DMS 273 (cell line): ENCODE data around the gene DNAH5.
"Not testable (repeated sequence)": the region's sequence is repeated elsewhere in the genome, so short reads cannot be mapped to it uniquely, and the experiment has no call there.

Experiments used
- DNase-seq: peaks from one replicate; lab custom pipeline; 2025; ENCODE audit not compliant: unreplicated experiment; lab: John Stamatoyannopoulos, UW

The DNAH5 gene, protein sequence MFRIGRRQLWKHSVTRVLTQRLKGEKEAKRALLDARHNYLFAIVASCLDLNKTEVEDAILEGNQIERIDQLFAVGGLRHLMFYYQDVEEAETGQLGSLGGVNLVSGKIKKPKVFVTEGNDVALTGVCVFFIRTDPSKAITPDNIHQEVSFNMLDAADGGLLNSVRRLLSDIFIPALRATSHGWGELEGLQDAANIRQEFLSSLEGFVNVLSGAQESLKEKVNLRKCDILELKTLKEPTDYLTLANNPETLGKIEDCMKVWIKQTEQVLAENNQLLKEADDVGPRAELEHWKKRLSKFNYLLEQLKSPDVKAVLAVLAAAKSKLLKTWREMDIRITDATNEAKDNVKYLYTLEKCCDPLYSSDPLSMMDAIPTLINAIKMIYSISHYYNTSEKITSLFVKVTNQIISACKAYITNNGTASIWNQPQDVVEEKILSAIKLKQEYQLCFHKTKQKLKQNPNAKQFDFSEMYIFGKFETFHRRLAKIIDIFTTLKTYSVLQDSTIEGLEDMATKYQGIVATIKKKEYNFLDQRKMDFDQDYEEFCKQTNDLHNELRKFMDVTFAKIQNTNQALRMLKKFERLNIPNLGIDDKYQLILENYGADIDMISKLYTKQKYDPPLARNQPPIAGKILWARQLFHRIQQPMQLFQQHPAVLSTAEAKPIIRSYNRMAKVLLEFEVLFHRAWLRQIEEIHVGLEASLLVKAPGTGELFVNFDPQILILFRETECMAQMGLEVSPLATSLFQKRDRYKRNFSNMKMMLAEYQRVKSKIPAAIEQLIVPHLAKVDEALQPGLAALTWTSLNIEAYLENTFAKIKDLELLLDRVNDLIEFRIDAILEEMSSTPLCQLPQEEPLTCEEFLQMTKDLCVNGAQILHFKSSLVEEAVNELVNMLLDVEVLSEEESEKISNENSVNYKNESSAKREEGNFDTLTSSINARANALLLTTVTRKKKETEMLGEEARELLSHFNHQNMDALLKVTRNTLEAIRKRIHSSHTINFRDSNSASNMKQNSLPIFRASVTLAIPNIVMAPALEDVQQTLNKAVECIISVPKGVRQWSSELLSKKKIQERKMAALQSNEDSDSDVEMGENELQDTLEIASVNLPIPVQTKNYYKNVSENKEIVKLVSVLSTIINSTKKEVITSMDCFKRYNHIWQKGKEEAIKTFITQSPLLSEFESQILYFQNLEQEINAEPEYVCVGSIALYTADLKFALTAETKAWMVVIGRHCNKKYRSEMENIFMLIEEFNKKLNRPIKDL (N-terminal part only)

DNA sequence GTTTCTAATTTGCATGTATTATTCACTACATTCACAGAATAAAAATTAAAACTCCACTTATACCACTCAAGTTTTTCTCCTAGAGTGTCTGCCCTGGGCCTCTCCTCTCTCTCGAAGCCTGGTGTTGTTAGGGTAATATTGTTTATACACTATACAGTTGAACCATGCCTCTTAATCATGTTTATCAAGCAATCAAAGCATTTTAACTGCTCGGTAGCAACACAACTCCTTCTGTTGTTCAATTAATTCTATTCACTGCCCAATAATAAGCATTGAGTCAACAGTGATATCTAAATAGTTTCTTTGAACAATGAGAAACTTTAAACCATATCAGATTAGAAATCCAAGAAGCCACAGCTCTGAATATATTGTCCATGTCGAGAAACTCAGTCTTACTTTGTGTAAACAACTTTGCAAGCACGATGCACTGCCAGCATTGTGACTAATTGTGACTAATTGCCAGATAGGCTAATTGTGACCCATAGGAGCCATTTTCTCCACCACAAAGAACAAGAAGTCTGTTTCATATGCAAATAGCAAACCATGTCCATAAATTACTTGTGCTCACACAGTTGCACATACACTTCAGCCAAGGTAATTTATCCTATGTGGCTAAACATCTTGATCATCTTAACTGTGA lies at the start of gene DNAH5:
Gene DNAH5, minus strand, starts transcription at position 129 of the 640 bp plus-strand sequence. CDS start 250 bp downstream, outside the sequence.
- no peak for DNase-seq

DNA sequence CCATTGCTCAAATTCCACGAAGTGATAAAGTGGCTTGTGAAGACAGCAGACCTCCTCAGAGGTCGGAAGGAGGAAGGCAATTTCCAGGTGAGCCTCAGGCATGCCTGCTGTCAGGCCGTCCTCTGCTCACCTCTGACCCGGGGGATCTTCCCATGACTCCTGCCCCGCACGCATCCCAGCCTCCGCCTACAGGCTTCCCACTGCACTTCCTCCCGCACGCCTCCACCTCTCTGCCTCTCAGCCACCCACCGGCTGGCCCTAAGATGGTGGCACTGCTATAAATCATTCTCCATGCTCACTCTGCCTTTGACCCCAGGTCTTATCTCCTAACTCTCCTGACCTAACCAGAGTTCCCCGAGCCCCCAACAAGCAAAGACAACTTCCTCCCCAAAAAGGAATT lies 49.4 kb upstream of the DNAH5 start:
- no peak for DNase-seq

DNA sequence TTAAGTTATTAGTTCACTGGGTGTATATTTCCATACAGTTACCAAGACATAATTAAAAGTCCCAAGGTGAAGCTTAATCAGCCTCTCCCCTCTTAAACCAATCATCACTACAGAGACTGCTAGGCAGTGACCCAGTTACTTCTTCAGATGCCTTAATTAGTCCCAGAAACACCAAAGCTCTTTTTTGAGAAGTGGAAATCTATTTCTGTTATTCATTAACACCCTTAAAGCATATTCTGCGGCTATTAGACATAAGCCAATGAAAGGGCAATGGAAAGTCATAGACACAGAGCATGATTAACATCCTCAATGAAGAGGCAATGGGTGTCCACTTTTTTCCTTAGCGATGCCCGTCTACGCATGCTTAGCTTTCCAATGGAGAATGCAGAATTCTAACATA lies 48.3 kb upstream of the DNAH5 start:
- DNase-seq, result no peak

DNA sequence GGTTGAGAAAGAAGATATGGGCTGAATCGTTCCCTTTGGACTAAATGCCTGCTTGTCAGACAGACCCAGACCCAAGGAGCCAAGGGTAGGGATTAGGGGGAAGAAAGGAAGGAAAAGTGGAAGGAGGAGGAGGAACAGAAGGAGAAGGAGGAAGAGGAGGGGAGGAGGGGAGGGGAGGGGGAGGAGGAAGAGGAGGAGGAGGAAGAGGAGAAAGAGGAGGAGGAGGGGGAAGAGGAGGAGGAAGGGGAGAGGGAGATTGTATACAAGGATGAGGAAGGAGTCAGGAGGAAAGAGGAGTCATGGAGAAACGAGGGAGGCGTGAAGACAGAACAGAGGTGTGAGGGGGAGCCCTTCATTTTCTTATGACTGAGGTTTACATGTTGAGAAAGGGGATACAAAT lies 46.9 kb upstream of the DNAH5 start:
- DNase-seq, result no peak

DNA sequence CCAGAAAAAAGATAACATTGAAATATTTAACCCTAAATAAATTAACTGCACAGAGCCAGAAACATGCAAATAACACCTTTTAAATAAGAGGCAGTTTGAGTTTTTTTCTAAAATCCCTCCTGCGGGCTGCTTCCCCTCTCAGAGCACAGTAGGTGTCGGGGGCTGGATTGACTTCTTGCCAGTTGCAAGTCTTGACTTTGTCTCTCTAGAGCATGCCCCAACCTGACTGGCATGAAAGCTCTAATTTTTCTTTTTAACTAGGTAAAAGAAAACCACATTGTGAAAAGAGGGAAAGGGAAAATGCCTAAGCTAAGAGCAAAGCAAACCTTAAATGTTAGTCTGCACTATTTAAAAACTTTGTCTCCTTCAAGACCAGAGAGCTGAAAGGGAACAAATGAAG lies 46.4 kb upstream of the DNAH5 start:
- no peak for DNase-seq

DNA sequence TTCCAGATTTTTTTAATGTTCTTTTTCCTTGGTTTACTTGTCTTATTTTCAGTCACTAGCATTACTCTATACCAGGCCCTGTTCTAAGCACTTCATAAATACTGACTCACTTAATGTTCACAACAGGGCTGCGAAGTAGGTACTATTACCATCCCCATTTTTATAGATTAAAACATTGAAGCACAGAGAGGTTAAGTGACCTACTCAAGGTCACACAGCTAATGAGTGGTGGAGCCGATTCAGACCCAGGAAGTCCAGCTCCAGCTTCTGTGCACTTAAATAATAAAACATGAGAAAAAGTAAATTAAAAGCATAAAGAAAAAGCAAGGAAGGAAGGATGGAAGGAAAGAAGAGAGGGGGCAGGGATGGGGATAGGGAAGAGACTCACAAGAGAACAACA lies 45.3 kb upstream of the DNAH5 start:
- no peak for DNase-seq

DNA sequence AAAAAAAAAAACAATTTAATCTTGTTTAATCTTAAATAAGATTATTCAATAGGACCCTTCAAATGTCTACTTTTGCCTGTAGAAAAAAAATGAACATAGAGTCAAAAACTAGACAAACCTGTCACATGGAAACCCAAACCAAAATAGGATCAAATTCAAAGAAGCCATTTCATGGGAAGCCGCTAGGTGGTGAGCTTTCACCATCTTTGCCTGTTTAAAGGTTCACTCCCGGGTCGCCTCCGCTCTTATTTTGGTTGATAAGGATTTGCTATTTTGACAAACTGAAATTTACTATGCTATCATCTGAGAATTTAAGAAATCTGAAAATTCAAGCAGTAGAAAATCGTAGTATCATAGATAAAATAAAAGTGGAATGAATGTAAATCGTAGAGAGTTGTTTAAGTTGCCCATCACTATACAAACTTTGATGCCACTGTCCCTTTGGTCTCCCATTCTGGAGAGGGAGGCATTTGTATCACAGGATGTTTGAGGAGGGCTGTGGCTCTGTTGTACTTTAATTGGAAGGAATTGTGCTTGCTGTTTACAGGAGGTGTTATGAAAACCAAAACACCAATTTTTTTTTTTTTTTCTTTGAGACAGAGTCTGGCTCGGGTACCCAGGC lies 43.5 kb upstream of the DNAH5 start:
- peak; percentile 82 for DNase-seq

DNA sequence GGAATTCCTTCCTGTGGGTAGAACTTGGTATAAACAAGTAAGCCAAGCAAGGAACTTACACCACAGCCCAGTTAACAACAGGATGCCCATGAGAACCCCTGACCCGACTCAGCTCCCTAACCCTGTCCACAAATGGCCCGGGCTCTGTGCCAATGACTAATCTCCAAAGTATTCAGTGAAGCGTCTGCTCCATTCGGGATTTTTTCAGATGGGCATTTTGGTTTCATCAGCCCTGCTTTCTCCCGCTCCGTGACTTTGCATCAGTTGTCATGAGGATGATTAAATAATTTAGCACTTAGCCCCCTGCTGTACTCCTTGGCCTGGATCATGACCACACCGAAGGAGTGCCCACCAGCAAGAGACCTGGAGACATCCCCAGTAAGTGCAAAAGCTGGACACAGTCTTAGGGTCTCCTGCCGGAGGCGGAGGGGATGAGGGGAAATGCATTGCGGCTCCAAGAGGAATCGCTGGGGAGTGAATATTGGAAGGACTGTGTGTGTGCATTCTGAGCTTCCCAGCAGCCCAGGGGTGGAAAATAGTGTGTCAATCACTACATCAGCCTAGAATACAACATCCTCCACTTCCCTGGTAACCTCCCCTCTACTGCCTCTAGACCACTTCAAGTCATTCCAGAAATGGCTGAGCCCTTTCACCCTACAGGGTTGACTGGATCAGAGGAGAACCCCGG lies 41.4 kb upstream of the DNAH5 start:
- DNase-seq, result peak; percentile 49

DNA sequence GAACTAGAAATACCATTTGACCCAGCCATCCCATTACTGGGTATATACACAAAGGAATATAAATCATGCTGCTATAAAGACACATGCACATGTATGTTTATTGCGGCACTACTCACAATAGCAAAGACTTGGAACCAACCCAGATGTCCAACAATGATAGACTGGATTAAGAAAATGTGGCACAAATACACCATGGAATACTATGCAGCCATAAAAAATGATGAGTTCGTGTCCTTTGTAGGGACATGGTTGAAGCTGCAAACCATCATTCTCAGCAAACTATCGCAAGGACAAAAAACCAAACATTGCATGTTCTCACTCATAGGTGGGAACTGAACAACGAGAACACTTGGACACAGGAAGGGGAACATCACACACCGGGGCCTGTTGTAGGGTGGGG lies 40.4 kb upstream of the DNAH5 start:
- not testable (repeated sequence) for DNase-seq

DNA sequence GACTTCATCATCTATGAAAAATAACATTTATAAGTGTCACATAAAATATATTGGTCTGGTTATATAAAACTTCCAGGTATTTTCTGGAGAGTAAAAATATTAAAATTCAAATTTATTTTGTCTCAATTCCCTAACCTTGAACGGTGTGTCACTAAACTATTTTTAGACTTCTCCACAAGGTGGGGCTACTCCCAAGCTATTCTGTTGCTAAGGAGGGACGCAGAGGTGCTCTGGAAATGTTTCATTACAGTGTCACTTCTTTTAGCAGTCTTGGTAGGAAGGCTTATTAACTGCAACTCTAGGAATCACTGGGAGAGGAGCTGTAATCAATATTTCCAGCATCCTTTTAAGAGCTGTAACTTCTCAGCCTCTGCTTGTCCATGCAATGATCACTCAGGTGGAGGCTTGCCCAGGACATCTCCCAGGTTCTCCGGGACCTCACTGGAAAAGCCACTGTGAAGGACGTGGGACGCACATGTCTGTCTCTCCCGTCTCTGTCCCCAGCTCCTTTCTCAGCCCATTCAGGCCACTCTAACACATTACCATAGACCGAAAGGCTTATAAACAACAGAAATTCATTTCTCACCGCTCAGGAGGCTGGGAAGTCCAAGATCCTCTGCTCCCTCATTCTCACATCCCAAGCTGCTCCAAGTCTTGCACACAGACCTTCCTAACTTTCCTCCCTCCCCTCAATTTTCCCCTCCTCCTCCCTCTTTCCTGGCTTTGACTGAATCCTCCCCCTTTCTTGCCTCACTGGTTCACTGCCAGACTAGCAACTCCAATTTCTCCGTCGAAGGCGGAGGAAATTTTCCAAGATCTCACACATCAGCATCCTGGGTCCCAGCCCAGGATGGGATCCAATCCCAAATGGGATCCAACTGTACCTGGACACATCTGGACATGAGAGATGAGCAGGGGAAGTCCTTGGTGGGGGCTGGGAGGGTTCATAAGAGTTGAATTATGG lies 32.7 kb upstream of the DNAH5 start:
- DNase-seq, result peak; percentile 80

DNA sequence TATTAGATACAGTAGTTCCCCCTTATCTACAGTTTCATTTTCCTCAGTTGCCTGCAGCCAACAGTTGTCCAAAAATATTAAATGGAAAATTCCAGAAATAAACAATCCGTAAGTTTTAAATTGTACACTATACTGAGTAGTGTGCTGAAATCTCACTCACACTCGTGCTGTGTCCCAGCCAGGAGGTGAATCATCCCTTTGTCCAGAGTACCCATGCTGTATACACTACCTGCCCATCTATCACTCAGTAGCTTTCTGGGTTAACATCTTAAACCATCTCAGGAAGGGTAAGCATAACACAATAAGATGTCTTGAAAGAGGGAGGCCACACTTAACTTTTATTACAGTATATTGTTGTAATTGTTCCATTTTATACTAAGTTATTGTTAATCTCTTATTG lies 31.7 kb upstream of the DNAH5 start:
- no peak for DNase-seq

DNA sequence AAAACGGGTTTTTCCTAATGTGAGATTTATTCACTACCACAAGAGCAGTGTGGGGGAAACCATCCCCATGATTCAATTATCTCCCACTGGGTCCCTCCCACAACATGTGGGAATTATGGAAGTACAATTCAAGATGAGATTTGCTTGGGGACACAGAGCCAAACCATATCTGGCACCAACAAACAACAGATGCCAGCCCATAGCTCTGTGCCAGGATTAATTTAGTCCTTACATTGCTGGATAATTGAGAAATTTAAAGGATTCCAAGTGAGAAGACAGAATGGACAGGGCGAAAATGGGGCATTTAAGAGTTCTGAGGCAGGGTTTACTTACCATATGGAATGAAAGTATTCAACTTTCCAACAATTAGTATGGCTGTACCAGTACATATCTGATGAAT lies 30.8 kb upstream of the DNAH5 start:
- no peak for DNase-seq

DNA sequence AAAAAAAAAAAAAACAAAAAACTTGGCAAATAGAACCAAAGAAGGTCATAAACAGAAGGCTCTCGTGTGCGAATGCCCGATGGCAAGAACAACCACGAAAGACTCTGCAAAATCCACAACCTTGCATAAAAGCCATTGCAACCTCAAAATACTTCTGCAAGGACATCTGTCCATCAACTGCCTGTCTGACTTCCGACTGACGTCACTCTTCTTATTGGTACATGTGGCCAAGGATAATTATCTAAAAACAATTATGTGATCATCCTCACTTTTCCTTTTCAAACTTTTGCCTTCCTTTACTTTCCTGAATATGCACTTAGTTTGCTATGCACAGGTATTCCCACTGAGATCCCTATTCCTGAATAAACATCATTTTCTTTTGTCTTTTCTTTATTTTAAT lies 29.2 kb upstream of the DNAH5 start:
- no peak for DNase-seq

DNA sequence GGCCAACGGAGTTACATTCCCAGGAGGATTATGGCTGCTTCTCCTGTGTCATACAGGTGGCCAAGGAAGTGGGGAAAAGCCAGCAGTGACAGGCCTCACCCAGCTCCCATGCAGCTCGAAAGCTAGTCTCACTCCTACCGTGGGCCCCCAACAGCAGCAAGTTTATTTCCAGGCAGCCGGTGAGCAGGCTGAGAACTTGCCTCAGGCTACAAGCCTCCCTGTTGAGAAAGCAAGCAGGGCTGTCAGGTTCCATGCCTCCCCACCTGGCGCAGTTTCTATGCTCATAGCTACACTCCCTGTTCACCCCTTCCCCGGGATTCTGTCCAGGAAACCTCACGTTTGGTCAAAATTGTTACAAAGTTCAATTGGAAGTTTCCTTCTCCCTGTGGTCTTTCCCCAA lies 27.5 kb upstream of the DNAH5 start:
- DNase-seq, result no peak

DNA sequence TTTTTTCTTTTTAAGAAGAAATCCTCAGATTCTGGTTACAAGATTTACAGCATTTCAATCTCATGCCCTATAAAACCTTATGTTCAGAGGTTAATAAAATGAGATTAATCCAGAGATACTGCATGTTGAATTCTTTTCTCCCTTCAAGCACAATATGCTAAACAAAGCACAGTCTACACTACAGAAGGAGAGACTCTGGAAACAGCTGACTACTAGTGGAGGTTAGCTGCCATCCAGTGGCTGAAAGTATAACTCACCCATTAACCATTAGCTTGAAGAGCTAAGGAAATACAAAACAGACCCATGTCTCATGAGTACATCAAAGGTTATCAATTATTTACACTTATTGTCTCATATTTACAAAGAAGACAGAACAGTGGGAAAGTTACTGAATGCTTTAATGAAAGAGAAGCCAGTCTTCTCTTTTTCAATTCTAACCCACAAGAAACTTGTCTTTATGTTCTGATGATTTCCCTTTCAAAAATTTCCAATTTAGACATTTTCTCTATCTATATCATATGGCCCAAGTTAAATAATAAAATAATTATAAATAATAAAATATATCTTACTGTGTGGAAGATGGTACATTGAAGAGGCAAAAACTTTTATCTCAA lies 12.7 kb upstream of the DNAH5 start:
- peak; percentile 90 for DNase-seq

DNA sequence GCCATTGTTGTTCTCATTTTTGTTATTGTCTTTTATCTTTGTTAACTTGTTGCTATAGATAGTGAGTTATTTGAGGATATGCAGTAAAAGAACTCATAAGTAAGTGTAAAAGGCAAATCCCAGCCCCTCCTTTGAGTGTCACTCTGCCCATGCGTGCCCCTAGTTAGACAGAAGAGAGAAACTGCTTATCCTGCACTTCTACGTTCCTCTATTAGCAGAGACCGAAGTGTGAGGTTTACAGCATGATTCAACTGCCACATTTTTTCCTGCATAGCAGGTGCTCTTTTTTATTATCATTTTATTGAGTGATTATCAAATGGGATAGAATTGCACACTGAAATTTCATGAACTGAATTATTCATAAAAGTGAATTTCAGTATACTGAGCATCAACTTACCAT lies 12.0 kb upstream of the DNAH5 start:
- DNase-seq, result no peak

DNA sequence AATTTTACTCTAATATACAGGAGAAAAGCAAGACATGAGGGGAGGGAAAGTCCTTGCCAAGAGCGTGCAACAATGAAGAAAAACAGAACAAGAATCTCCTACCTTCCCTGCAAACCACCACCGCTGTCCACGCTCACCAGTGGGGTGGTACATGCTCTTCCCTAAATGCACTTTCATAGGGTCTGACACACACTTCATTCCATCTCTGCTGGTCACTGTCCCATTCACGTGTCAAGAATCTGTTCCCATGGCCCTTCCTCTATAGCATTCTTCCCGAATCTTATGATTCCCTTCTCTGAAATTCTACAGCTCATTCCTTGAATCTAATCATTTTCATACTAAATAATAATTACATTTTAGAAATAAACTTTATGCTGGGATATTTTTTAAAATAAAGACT lies 11.4 kb upstream of the DNAH5 start:
- DNase-seq, result no peak

DNA sequence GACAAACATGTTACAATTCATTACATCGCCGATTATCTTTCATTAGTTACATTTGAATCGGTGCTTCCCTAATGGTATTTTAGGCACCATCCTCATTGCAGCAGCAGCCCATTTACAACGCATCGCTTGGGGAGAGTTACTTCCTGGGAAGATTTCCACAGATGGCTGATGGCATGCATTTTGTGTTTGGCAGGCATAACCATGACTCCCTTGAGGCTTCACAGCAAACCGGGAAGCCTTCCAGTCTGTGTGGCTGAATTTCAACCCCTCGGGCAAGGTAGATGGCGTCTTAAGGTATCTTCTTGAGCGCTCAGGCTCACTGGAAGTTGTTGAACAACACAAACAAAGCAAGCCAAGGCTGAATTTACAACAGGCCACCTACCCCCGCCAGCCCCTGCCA lies 1.6 kb upstream of the DNAH5 start:
- DNase-seq, result peak; percentile 79
